OCI-LY1 (cell line): ENCODE data around the gene OGFOD3.
A peak's percentile ranks its signal among the peaks of the same experiment; 100 is the strongest.

ENCODE experiments used
- H2AFZ ChIP-seq: fragments of 200-600 bp; sonication (generic), shearing (Covaris generic); 2 replicates; pipeline ENCODE4 v1.6.0; 2014; ENCODE audit warnings: antibody characterized with exemption, mild to moderate bottlenecking, low read length
- H3F3A ChIP-seq: fragments of 200-600 bp; sonication (generic), shearing (Covaris generic); 2 replicates; pipeline ENCODE4 v1.6.0; 2014; ENCODE audit warnings: mild to moderate bottlenecking, antibody characterized with exemption, low read length, moderate library complexity; ENCODE audit not compliant: insufficient read depth
- H3K27ac ChIP-seq: fragments of 200-600 bp; sonication (generic); 2 replicates; pipeline ENCODE4 v1.5.1; 2014; ENCODE audit warnings: low read length, mixed run types, mild to moderate bottlenecking, low read depth; ENCODE audit not compliant: poor library complexity, severe bottlenecking
- H3K27me3 ChIP-seq: fragments of 200-600 bp; sonication (generic); 2 replicates; pipeline ENCODE4 v1.6.0; 2014; ENCODE audit warnings: antibody characterized with exemption, mild to moderate bottlenecking, low read length, moderate library complexity; ENCODE audit not compliant: insufficient read depth
- H3K36me3 ChIP-seq: fragments of 200-600 bp; sonication (generic); 2 replicates; pipeline ENCODE4 v1.6.1; 2014; ENCODE audit warnings: mild to moderate bottlenecking, antibody characterized with exemption, low read length, moderate library complexity, mixed read lengths; ENCODE audit not compliant: insufficient read depth
- H3K4me1 ChIP-seq: fragments of 200-600 bp; sonication (generic); 2 replicates; pipeline ENCODE4 v1.5.1; 2014; ENCODE audit warnings: mild to moderate bottlenecking, low read length, moderate library complexity; ENCODE audit not compliant: insufficient read depth, severe bottlenecking
- H3K4me2 ChIP-seq: fragments of 200-600 bp; sonication (generic), shearing (Covaris generic); 2 replicates; pipeline ENCODE4 v1.6.1; 2014; ENCODE audit warnings: low read length
- H3K4me3 ChIP-seq: fragments of 200-600 bp; sonication (generic); 2 replicates; pipeline ENCODE4 v1.5.1; 2014; ENCODE audit warnings: low read length, low read depth, mild to moderate bottlenecking, mixed read lengths; ENCODE audit not compliant: poor library complexity, severe bottlenecking
- H3K79me2 ChIP-seq: fragments of 200-600 bp; shearing (Covaris generic); 2 replicates; pipeline ENCODE4 v1.6.1; 2016; ENCODE audit warnings: mixed run types, low read length, mixed read lengths; ENCODE audit not compliant: insufficient read depth
- H3K9ac ChIP-seq: fragments of 200-600 bp; sonication (generic), shearing (Covaris generic); 2 replicates; pipeline ENCODE4 v1.6.1; 2014; ENCODE audit warnings: mild to moderate bottlenecking, low read length, mixed read lengths
- H3K9me2 ChIP-seq: fragments of 200-600 bp; sonication (generic), shearing (Covaris generic); 2 replicates; pipeline ENCODE4 v1.6.1; 2014; ENCODE audit warnings: low read depth, mild to moderate bottlenecking, low read length, mixed read lengths
- H3K9me3 ChIP-seq: fragments of 200-600 bp; shearing (Covaris generic); 2 replicates; pipeline ENCODE4 v1.6.1; 2014; ENCODE audit warnings: low read length, mixed read lengths
- H4K20me1 ChIP-seq: fragments of 200-600 bp; sonication (generic), shearing (Covaris generic); 2 replicates; pipeline ENCODE4 v1.6.0; 2016; ENCODE audit warnings: mild to moderate bottlenecking, low read length; ENCODE audit not compliant: insufficient read depth
- CTCF ChIP-seq: fragments of 200-600 bp; sonication (generic), shearing (Covaris generic); IDR thresholded peaks from 2 replicates; pipeline ENCODE4 v1.5.1; 2017; ENCODE audit warnings: mild to moderate bottlenecking, antibody characterized with exemption, low read length, moderate library complexity, mixed read lengths
- EZH2 ChIP-seq: fragments of 200-600 bp; sonication (generic), shearing (Covaris generic); IDR thresholded peaks from 2 replicates; pipeline ENCODE4 v1.8.0; 2017; ENCODE audit warnings: borderline replicate concordance, mixed run types, mild to moderate bottlenecking, antibody characterized with exemption, low read length, moderate library complexity, mixed read lengths

OGFOD3 gene

GRCh38 chr17:82351713-82352488 is 66.5 kb downstream of the OGFOD3 start:
- TF ChIP-seq CTCF = peak; percentile 92
- TF ChIP-seq EZH2 = no peak
- no peak overlapping the region; the same call in 1 of the 2 replicates for H3K9ac ChIP-seq
- H3K4me2 ChIP-seq = peak overlapping the region; percentile 9; the same call in 1 of the 2 replicates
- H3K79me2 ChIP-seq = no peaks in the 10 kb centered on the region
- H3K4me3 ChIP-seq = no peak overlapping the region
- H4K20me1 ChIP-seq = no peaks in the 10 kb centered on the region
- peaks cover 41% of the 10 kb centered on the region for H3K4me1 ChIP-seq
- no peak overlapping the region for H2AFZ ChIP-seq
- no peaks in the 10 kb centered on the region for H3K36me3 ChIP-seq
- H3K27me3 ChIP-seq = no peaks in the 10 kb centered on the region
- H3K27ac ChIP-seq = peak overlapping the region; percentile 91
- H3F3A ChIP-seq = no peaks in the 10 kb centered on the region; the same call in 1 of the 2 replicates
- H3K9me2 ChIP-seq = no peaks in the 10 kb centered on the region
- no peaks in the 10 kb centered on the region for H3K9me3 ChIP-seq

- H3K4me1 ChIP-seq = peaks cover 41% of the 10 kb centered on the region
- H4K20me1 ChIP-seq = no peaks in the 10 kb centered on the region
- TF ChIP-seq CTCF (no peak), EZH2 (no peak)
- H3K79me2 ChIP-seq = no peaks in the 10 kb centered on the region
- no peaks in the 10 kb centered on the region for H3K36me3 ChIP-seq
- no peaks in the 10 kb centered on the region; the same call in 1 of the 2 replicates for H3F3A ChIP-seq
- peak overlapping the region; percentile 91 for H3K27ac ChIP-seq
- no peaks in the 10 kb centered on the region for H3K27me3 ChIP-seq
- H3K4me3 ChIP-seq = no peak overlapping the region
- H3K4me2 ChIP-seq = peak overlapping the region; percentile 9; the same call in 1 of the 2 replicates
- no peak overlapping the region for H2AFZ ChIP-seq
- no peak overlapping the region; the same call in 1 of the 2 replicates for H3K9ac ChIP-seq
- no peaks in the 10 kb centered on the region for H3K9me3 ChIP-seq
- H3K9me2 ChIP-seq = no peaks in the 10 kb centered on the region
Observed at GRCh38 chr17:82351254-82351712, 67.1 kb downstream of the OGFOD3 start.

GRCh38 chr17:82350182-82351030 is 68.0 kb downstream of the OGFOD3 start:
- H3K79me2 ChIP-seq = no peaks in the 10 kb centered on the region
- peak overlapping the region; percentile 3; the same call in 1 of the 2 replicates for H3K4me2 ChIP-seq
- H3K27me3 ChIP-seq = no peaks in the 10 kb centered on the region
- no peaks in the 10 kb centered on the region for H3K9me3 ChIP-seq
- H3K27ac ChIP-seq = peak overlapping the region; percentile 91
- H2AFZ ChIP-seq = no peak overlapping the region
- H3K4me3 ChIP-seq = no peak overlapping the region
- no peaks in the 10 kb centered on the region for H3K36me3 ChIP-seq
- TF ChIP-seq CTCF = peak; percentile 47
- no peak for TF ChIP-seq EZH2
- H3F3A ChIP-seq = no peaks in the 10 kb centered on the region; the same call in 1 of the 2 replicates
- H3K9ac ChIP-seq = no peak overlapping the region
- peaks cover 36% of the 10 kb centered on the region for H3K4me1 ChIP-seq
- no peaks in the 10 kb centered on the region for H3K9me2 ChIP-seq
- H4K20me1 ChIP-seq = no peaks in the 10 kb centered on the region
